Thoracic aorta (tissue), 2 donors: ENCODE results near the gene DNAJB7. TPM values are rescaled to one million over a fixed set of nuclear protein-coding genes. Genes with fewer than 3 reads are reported as not detected.

Source experiments
- ATAC-seq: fragments of 150-250 bp; one replicate; pipeline ENCODE4 v1.8.0; 2017; ENCODE audit warnings: low read depth; ENCODE audit not compliant: insufficient number of reproducible peaks, low FRiP score
- DNase-seq: peaks from one replicate; pipeline ENCODE4 v3.0.0-alpha.2; 2020; ENCODE audit warnings: low spot score
- H3K27ac ChIP-seq, 2 donors: fragments of 200-600 bp; sonication (generic); 1 replicate in 1 of 2; 2 replicates in 1 of 2; pipeline ENCODE4 v1.5.1; 2016; ENCODE audit warnings: mild to moderate bottlenecking in 2 of 2, moderate library complexity in 2 of 2
- H3K27me3 ChIP-seq: fragments of 200-600 bp; sonication (generic); replicated peaks from 2 replicates; pipeline ENCODE4 v1.6.0; 2016; ENCODE audit warnings: mild to moderate bottlenecking; ENCODE audit not compliant: insufficient read depth
- H3K36me3 ChIP-seq: fragments of 200-600 bp; sonication (generic); one replicate; pipeline ENCODE4 v1.5.1; 2016
- H3K4me1 ChIP-seq, 2 donors: fragments of 200-600 bp; sonication (generic); 1 replicate in 1 of 2; 2 replicates in 1 of 2; pipeline versions ENCODE4 v1.5.1 to v1.6.0; 2016; ENCODE audit warnings: low read depth in 2 of 2, mild to moderate bottlenecking in 1 of 2; ENCODE audit not compliant: control insufficient read depth in 1 of 2
- H3K4me3 ChIP-seq: fragments of 200-600 bp; sonication (generic); 2 replicates; pipeline ENCODE4 v1.5.1; 2016; ENCODE audit warnings: mild to moderate bottlenecking
- H3K9me3 ChIP-seq: fragments of 200-600 bp; sonication (generic); 2 replicates; pipeline ENCODE4 v1.5.1; 2016
- CTCF ChIP-seq: fragments of 200-600 bp; sonication (generic); IDR thresholded peaks from one replicate; pipeline ENCODE4 v1.5.1; 2019; ENCODE audit warnings: antibody characterized with exemption
- total RNA-seq, 2 donors: library from RNA; depleted of rRNA; stranded (reverse); fragments of >200 nt; gene quantifications; one replicate each; pipeline versions ENCODE4 v1.1.0 to v1.2.3, GENCODE V29; 2016

The DNAJB7 gene
- total RNA-seq, result not detected

GRCh38 chr22:40862013-40862412 is at the start of gene DNAJB7:
Gene DNAJB7 (minus strand): TSS chr22:40862113. CDS start chr22:40861994, 119 bp downstream.
- DNase-seq (no peak), ATAC-seq (no peak)
- no peak within 1 kb of the TSS for H3K27ac ChIP-seq
- H3K9me3 ChIP-seq, result no peaks in the 10 kb centered on the region
- H3K36me3 ChIP-seq, result no peaks in the 10 kb centered on the region
- TF ChIP-seq CTCF, result no peak
- H3K4me3 ChIP-seq, result no peak within 1 kb of the TSS
- no peaks in the 10 kb centered on the region for H3K27me3 ChIP-seq
- H3K4me1 ChIP-seq, result peaks cover 9 to 15% of the 10 kb centered on the region in 2 donors

GRCh38 chr22:40908895-40909294 is 47.0 kb upstream of the DNAJB7 start:
- Histone ChIP-seq H3K36me3 (peaks cover 12% of the 10 kb centered on the region), H3K9me3 (no peaks in the 10 kb centered on the region), H3K4me3 (no peak overlapping the region), H3K27ac (no peak overlapping the region), H3K4me1 (no peaks in the 10 kb centered on the region), H3K27me3 (no peaks in the 10 kb centered on the region)
- no peak for ATAC-seq
- DNase-seq, result no peak
- TF ChIP-seq CTCF, result no peak

DNA sequence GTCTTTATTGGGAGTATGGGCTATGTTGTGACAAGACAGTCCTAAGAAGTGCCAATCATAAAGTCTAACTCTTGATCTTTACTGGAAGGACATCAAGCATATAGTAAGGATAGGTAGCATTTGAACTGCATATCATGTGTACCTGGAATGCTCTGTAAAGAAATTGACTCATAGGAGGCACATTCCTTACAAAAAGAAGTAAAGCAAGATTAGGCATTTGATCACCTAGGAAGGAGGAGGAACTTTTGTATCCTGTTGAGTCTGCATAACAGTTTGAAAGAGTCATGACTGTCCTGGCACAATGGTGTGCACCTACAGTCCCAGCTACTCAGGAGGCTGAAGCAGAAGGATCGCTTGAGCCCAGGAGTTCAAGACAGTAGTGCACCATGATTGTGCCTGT is 42.2 kb upstream of the DNAJB7 start:
- H3K36me3 ChIP-seq, result peaks cover 7% of the 10 kb centered on the region
- DNase-seq (no peak), ATAC-seq (no peak)

DNA sequence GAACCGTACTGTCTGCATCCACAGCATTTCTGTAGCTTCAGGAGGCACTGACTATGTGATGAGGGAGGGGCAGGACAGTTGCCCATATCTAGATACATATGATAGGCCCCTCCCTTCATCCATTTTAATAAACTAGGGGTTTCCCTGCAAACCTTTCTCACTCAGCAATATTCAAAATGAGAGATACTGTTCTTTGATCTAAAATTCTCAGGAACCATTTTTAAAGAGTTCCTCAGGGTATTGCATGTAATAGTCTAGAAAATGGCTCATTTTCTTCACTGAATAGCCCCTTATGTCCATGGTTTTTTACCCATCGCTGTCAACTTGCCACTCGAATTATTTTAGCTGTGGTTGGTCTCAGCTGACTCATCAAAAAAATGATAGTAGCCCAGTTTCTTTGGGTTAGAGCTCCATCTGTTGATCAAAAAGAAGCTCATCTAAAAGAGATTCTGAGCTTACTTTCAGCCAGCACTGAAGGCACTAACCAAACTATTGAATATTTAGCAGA is 37.0 kb upstream of the DNAJB7 start:
- ATAC-seq (no peak), DNase-seq (no peak)
- H3K27me3 ChIP-seq, result no peaks in the 10 kb centered on the region
- no peaks in the 10 kb centered on the region for H3K9me3 ChIP-seq
- no peak overlapping the region for H3K4me3 ChIP-seq
- no peak overlapping the region for H3K27ac ChIP-seq
- no peaks in the 10 kb centered on the region for H3K36me3 ChIP-seq
- H3K4me1 ChIP-seq, result no peaks in the 10 kb centered on the region
- TF ChIP-seq CTCF, result no peak

More for the DNA sequence above, 42.2 kb upstream of the DNAJB7 start:
- Histone ChIP-seq H3K9me3 (no peaks in the 10 kb centered on the region), H3K27me3 (no peaks in the 10 kb centered on the region), H3K4me1 (no peaks in the 10 kb centered on the region), H3K27ac (no peak overlapping the region), H3K4me3 (no peak overlapping the region)
- TF ChIP-seq CTCF, result no peak

DNA sequence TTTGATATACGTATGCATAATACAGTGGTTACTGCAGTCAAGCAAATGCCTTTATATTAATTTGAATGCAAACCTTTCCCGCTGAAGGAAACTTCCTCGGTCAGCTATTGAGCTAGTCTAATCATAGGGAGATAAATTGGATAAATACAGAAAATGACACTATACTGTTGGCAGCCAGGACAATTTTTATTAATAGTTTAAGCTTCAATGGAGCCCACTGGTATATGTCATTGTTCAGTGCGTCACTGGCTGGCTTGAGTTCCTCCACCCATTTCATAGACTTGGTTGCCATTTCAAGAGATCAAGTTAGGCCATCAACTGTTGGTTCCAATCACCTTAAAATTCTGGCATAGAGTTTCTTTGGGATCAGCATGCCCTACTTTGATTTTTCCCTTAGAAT is 32.5 kb upstream of the DNAJB7 start:
- DNase-seq, result no peak
- Histone ChIP-seq H3K27ac (no peak overlapping the region), H3K27me3 (no peaks in the 10 kb centered on the region), H3K9me3 (no peaks in the 10 kb centered on the region), H3K4me3 (no peak overlapping the region), H3K36me3 (peaks cover 4% of the 10 kb centered on the region), H3K4me1 (no peaks in the 10 kb centered on the region)
- no peak for ATAC-seq
- no peak for TF ChIP-seq CTCF
